Measurements from ENCODE around the gene OTUD1.

DNA sequence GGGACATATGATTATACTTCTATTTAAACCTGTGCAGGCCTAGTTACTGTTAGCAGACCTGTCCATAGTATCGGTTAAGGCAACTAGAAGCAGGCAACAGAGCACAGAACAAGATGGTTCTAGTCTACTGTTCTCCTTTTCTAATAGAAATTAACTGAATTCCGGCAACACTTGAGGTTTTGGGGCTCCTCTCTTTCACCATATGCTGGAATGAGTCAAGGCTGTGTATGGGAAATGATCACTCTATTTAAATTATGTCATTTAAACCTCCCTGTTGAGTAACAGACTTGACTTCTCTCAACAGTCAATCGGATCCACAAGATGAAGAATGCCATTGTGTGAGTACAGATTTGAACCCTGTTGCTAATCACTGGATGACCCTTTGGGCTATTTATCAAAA, 6.2 kb upstream of the OTUD1 start:
- TF ChIP-seq, protein P1, sequence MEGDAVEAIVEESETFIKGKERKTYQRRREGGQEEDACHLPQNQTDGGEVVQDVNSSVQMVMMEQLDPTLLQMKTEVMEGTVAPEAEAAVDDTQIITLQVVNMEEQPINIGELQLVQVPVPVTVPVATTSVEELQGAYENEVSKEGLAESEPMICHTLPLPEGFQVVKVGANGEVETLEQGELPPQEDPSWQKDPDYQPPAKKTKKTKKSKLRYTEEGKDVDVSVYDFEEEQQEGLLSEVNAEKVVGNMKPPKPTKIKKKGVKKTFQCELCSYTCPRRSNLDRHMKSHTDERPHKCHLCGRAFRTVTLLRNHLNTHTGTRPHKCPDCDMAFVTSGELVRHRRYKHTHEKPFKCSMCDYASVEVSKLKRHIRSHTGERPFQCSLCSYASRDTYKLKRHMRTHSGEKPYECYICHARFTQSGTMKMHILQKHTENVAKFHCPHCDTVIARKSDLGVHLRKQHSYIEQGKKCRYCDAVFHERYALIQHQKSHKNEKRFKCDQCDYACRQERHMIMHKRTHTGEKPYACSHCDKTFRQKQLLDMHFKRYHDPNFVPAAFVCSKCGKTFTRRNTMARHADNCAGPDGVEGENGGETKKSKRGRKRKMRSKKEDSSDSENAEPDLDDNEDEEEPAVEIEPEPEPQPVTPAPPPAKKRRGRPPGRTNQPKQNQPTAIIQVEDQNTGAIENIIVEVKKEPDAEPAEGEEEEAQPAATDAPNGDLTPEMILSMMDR (IDR thresholded peaks at IDR 0.05), result no peak
- no peak for TF ChIP-seq POLR2A (IDR thresholded peaks at IDR 0.05)
